ENCODE measurements around the gene IER3. TPM values are rescaled to one million over a fixed set of nuclear protein-coding genes. Genes with fewer than 3 reads are reported as not detected.
"Not testable (repeated sequence)": the region's sequence is repeated elsewhere in the genome, so short reads cannot be mapped to it uniquely, and the experiment has no call there.

The IER3 gene
- total RNA-seq, 1 experiment from 2014 or later = 82.4 TPM

DNA sequence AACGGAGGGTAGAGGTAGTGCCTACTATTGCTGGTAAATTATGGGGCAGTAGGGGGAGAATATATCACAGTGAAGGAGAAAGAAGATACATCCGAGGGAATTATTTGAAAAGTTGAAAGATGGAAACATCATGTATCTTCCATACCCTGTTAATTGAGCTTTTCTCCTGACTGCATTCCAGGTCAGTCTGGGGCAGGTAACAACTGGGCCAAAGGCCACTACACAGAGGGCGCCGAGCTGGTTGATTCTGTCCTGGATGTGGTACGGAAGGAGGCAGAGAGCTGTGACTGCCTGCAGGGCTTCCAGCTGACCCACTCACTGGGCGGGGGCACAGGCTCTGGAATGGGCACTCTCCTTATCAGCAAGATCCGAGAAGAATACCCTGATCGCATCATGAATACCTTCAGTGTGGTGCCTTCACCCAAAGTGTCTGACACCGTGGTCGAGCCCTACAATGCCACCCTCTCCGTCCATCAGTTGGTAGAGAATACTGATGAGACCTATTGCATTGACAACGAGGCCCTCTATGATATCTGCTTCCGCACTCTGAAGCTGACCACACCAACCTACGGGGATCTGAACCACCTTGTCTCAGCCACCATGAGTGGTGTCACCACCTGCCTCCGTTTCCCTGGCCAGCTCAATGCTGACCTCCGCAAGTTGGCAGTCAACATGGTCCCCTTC, 21.0 kb downstream of the IER3 start:
- peaks cover 60% of the 10 kb centered on the region for H3K36me3 Mint-ChIP-seq
- H3K27me3 Mint-ChIP-seq (ENCODE audit: low read depth); ATAC-seq; H3K9me3 Mint-ChIP-seq; DNase-seq (ENCODE audit: low spot score): not testable (repeated sequence)
- peak overlapping the region; percentile 97 for H3K27ac Mint-ChIP-seq
- CTCF ChIA-PET = interaction anchor here (1.2 to 6.0 kb wide), 6 partner anchors 8 to 87 kb away, joined by 3 to 54 read pairs (median 16); partner anchors contain the start of gene DHX16
- peak overlapping the region; percentile 99 for H3K4me3 Mint-ChIP-seq
- H3K4me1 Mint-ChIP-seq = peaks cover 44% of the 10 kb centered on the region
- TF ChIP-seq EMX1 (CRISPR knock-in tag; IDR thresholded peaks at IDR 0.05) (peak; percentile 69; the same call in 1 of the 2 replicates), IRF1 (CRISPR knock-in tag; IDR thresholded peaks at IDR 0.05) (0 out of 2 replicates have a peak, but pooled peaks have one; percentile 32), AR (CRISPR knock-in tag; IDR thresholded peaks at IDR 0.05) (0 out of 2 replicates have a peak, but pooled peaks have one; percentile 53), NFATC4 (CRISPR knock-in tag; IDR thresholded peaks at IDR 0.05) (peak; percentile 41; the same call in 1 of the 2 replicates), ZNF671 (CRISPR knock-in tag; IDR thresholded peaks at IDR 0.05) (peak; percentile 78)
- TF ChIP-seq, protein P1, sequence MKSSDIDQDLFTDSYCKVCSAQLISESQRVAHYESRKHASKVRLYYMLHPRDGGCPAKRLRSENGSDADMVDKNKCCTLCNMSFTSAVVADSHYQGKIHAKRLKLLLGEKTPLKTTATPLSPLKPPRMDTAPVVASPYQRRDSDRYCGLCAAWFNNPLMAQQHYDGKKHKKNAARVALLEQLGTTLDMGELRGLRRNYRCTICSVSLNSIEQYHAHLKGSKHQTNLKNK (CRISPR knock-in tag; IDR thresholded peaks at IDR 0.05) = peak; percentile 60; the same call in 1 of the 2 replicates
- POLR2A ChIA-PET = interaction anchor here (1.4 to 2.7 kb wide), 3 partner anchors 36 to 108 kb away, joined by 3 to 8 read pairs (median 7); no protein-coding TSS in a partner anchor

DNA sequence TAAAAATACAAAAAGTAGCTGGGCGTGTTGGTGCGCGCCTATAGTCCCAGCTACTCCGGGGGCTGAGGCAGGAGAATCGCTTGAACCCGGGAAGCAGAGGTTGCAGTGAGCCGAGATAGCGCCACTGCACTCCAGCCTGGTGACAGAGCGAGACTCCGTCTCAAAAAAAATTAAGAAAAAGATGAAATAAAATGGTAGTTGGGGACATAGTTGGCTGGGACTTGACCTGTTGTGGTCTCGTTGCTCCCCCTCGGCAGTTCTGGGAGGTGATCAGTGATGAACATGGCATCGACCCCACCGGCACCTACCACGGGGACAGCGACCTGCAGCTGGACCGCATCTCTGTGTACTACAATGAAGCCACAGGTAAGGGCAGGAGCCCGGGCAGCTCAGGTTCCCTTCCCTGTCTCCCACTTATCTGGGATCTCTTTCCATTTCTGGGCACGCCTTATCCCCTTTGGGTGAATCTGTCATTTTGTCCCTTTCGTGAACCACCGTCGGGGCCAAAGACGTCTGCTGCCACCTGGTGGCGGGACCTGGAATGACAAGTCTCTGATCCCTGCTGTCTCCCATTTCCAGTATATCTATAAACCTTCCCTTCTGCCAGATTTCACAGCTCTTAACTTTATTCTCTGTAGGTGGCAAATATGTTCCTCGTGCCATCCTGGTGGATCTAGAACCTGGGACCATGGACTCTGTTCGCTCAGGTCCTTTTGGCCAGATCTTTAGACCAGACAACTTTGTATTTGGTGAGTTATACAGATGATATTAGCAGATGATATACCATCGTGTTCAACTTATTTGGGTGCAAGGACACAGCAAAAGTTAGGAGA, 21.9 kb downstream of the IER3 start:
- peaks cover 47% of the 10 kb centered on the region for H3K4me1 Mint-ChIP-seq
- H3K36me3 Mint-ChIP-seq = peaks cover 56% of the 10 kb centered on the region
- peak; percentile 1; the same call in 1 of the 2 replicates for ATAC-seq
- TF ChIP-seq SP1 (CRISPR knock-in tag; conservative IDR thresholded peaks at IDR 0.05) = peak; percentile 17; the same call in 1 of the 2 replicates
- no peak for TF ChIP-seq JAZF1 (CRISPR knock-in tag; IDR thresholded peaks at IDR 0.05)
- 0 out of 2 replicates have a peak, but pooled peaks have one; percentile 72 for TF ChIP-seq PRRX2 (CRISPR knock-in tag; IDR thresholded peaks at IDR 0.05)
- TF ChIP-seq CTCF (IDR thresholded peaks at IDR 0.05) = peak; percentile 98
- peak; percentile 55; the same call in 1 of the 2 replicates for TF ChIP-seq ZNF416 (CRISPR knock-in tag; IDR thresholded peaks at IDR 0.05)
- TF ChIP-seq, protein P2, sequence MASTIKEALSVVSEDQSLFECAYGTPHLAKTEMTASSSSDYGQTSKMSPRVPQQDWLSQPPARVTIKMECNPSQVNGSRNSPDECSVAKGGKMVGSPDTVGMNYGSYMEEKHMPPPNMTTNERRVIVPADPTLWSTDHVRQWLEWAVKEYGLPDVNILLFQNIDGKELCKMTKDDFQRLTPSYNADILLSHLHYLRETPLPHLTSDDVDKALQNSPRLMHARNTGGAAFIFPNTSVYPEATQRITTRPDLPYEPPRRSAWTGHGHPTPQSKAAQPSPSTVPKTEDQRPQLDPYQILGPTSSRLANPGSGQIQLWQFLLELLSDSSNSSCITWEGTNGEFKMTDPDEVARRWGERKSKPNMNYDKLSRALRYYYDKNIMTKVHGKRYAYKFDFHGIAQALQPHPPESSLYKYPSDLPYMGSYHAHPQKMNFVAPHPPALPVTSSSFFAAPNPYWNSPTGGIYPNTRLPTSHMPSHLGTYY (CRISPR knock-in tag; IDR thresholded peaks at IDR 0.05) = peak; percentile 9; the same call in 1 of the 2 replicates
- peak; percentile 8; the same call in 1 of the 2 replicates for TF ChIP-seq GABPB1 (CRISPR knock-in tag; IDR thresholded peaks at IDR 0.05)
- TF ChIP-seq, protein P3, sequence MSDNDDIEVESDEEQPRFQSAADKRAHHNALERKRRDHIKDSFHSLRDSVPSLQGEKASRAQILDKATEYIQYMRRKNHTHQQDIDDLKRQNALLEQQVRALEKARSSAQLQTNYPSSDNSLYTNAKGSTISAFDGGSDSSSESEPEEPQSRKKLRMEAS (CRISPR knock-in tag; IDR thresholded peaks at IDR 0.05) = no peak
- H3K27ac Mint-ChIP-seq = peak overlapping the region; percentile 97
- DNase-seq (ENCODE audit: low spot score) = peak; percentile 82
- CTCF ChIA-PET = interaction anchor here (0.9 to 6.0 kb wide), 10 partner anchors 9 to 110 kb away, joined by 3 to 54 read pairs (median 10); partner anchors contain the start of gene DHX16
- peak overlapping the region; percentile 99 for H3K4me3 Mint-ChIP-seq
- no peaks in the 10 kb centered on the region for H3K9me3 Mint-ChIP-seq
- POLR2A ChIA-PET = interaction anchor here (1.8 to 2.7 kb wide), 3 partner anchors 22 to 43 kb away, joined by 4 to 8 read pairs (median 7); partner anchors contain the start of gene IER3
- no peaks in the 10 kb centered on the region for H3K27me3 Mint-ChIP-seq (ENCODE audit: low read depth)

Measured in WTC11 (cell line).